Upper lobe of left lung (tissue), 4 donors: ENCODE results near the gene ADGRV1.

Experiments used
- CTCF ChIP-seq, 6 experiments: fragments of 450-650 bp in 4 of 6; fragments of 200-600 bp in 2 of 6; sonication (generic) in 2 of 6; IDR thresholded peaks; one replicate each; pipeline ENCODE4 v1.5.1; 2016 to 2019; ENCODE audit warnings: antibody characterized with exemption in 6 of 6
- EP300 ChIP-seq, 4 donors: sonication (generic); formaldehyde crosslinking; IDR thresholded peaks; one replicate each; pipeline ENCODE4 v1.5.1; 2017; ENCODE audit warnings: antibody characterized with exemption in 4 of 4, control low read depth in 2 of 4
- POLR2A ChIP-seq, 4 donors: fragments of 450-650 bp; IDR thresholded peaks; one replicate each; pipeline ENCODE4 v1.5.1; 2016 to 2017; ENCODE audit warnings: antibody characterized with exemption in 4 of 4, mild to moderate bottlenecking in 2 of 4
- POLR2AphosphoS5 ChIP-seq, 2 donors: sonication (generic); formaldehyde crosslinking; IDR thresholded peaks; one replicate each; pipeline ENCODE4 v1.5.1; 2017; ENCODE audit warnings: antibody characterized with exemption in 2 of 2

GRCh38 chr5:90968319-90968718 lies 409.7 kb downstream of the ADGRV1 start:
- TF ChIP-seq CTCF (IDR thresholded peaks at IDR 0.05) = no peak
- no peak for TF ChIP-seq POLR2A (IDR thresholded peaks at IDR 0.05)
- TF ChIP-seq EP300 (IDR thresholded peaks at IDR 0.05) = no peak
- no peak for TF ChIP-seq POLR2AphosphoS5 (IDR thresholded peaks at IDR 0.05)
